DND-41 (cell line): ENCODE results near the gene ENAH.

Experiments used
- CTCF ChIP-seq: IDR thresholded peaks from 2 replicates; pipeline ENCODE4 v1.5.1; 2012; ENCODE audit warnings: borderline replicate concordance, low read length, moderate library complexity, mild to moderate bottlenecking; ENCODE audit not compliant: poor library complexity, severe bottlenecking; ENCODE audit errors: extremely low read depth
- EZH2 ChIP-seq: IDR thresholded peaks from 3 replicates; pipeline ENCODE4 v1.6.1; 2012; ENCODE audit warnings: borderline replicate concordance, low read depth, mild to moderate bottlenecking, moderate library complexity, low read length, inconsistent platforms; ENCODE audit not compliant: severe bottlenecking

GRCh38 chr1:225534135-225534534, 118.8 kb downstream of the ENAH start:
- TF ChIP-seq CTCF, result no peak
- no peak for TF ChIP-seq EZH2
